ENCODE results near the gene CENPP.

GRCh38 chr9:92353051-92353450 is 27.3 kb downstream of the CENPP start:
- TF ChIP-seq GATA2 (IDR thresholded peaks at IDR 0.05; ENCODE audit: low read depth, low read length) = no peak
- no peak for TF ChIP-seq GATA3 (IDR thresholded peaks at IDR 0.05; ENCODE audit: low read depth, low read length)

All from SH-SY5Y (cell line).